ENCODE data around the gene RUNX1.

The RUNX1 gene

DNA sequence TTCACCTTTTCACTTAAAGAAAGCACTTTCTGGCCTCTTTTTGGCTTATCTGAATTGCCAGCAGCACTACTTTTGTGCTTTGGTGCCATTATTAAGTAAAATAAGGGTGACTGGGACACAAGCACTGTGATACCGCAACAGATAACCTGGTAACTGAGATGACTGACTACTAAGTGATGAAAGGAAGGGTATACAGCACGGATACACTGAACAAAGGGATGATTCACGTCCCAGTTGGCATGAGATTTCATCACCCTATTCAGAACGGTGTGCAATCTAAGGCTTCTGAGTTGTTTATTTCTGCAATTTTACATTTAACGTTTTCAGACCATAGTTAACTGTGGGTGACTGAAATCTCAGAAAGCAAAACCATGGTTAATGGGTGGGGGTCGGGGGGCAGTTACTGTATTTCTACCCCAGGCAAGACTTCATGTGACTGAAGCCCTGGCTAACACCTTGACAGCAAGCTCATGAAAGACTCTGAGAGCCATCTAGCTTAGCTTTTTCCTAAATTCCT lies 277.5 kb downstream of the RUNX1 start:
- no peak for DNase-seq

DNA sequence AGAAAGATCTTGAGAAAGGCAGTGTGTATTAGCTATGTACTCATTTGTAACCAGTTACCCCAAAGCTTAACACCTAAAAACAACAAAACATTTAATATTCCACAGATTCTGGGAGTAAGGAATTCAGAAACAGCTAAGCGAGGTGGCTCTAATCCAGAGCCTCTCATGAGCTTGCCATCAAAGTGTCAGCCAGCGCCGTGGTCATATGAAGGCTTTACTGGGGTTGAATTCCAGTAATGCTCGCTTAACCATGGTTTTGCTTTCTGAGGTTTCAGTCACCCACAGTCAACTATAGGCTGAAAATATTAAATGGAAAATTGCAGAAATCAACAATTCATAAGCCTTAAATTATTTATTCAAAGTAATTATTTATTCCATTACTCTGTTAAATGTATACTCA lies 278.5 kb downstream of the RUNX1 start:
- no peak for DNase-seq

DNA sequence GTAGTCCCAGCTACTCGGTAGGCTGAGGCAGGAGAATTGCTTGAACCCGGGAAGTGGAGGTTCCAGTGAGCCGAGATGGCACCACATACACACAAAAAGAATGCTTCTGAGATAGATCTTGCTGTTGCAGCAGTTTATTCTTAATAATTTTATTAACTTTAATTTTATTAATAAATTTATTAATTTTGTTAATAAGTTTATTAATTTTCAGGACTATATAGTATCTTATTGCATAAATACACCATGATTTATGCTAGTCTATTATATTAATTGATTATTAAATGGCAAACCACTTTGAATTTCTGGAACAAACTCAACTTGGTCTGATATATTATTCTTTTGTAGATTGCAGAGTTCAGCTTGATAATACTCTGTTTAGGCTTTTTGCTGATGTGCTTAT lies 280.8 kb downstream of the RUNX1 start:
- no peak for DNase-seq

DNA sequence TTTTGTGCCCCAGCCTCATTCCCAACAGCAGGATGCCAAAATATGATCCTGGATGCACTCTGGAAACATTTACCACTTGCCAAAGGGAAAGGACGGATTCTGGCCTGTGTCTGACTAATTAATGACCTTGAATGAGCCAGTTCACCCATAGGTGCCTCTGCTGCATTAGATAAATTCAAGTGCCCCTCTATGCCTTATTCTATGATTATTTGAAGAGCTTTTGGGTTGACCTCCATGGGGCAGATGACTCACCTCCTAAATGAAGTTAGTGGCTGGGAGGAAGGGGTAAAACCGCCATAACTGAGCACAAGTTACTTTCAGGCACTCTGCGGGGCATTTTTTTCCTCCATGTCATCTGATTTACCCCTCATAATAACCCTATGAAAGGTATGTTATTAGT lies 282.2 kb downstream of the RUNX1 start:
- no peak for DNase-seq

DNA sequence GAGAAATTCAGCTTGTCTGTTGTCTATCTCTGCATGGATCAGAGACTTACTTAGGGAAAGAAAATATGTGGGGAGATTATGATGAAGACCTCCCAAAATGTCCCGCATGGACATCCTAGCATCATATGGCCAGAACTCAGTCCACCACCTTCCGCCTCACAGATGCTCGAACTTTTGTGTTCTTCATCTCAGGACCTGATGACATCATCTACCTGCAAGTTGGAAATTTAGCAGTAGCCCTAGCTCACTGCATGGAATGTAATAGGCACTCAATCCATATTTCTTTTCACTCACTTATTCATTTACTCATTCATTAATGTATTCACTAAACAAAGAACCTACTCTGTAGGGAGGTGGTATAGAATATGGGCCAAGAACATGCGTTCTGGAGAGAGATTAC lies 283.5 kb downstream of the RUNX1 start:
- no peak for DNase-seq

DNA sequence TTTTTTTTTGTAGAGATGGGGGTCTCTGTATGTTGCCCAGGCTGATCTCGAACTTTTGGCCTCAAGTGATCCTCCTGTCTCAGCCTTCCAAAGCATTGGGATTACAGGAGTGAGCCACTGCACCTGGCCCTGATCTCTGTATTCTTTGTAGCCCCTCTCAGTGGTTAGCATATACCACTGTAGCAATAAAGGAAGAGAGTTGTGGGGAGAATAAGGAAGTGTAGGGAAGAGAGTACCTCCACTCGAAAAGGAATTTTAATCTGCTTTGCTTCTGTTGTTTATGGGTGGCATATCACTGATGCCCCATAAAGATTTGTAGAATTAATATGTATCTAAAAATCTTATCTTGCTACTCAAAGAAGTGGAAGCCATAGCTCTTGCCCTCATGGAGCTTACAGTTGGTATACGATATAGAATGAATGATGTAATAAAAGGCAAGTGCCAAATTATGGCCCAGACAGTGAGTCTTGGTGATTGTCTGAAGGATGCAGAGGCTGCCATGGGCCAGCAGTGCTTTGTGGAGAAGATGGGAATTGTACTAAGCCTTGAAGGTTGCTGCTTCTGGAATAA lies 284.3 kb downstream of the RUNX1 start:
- DNase-seq, result no peak

DNA sequence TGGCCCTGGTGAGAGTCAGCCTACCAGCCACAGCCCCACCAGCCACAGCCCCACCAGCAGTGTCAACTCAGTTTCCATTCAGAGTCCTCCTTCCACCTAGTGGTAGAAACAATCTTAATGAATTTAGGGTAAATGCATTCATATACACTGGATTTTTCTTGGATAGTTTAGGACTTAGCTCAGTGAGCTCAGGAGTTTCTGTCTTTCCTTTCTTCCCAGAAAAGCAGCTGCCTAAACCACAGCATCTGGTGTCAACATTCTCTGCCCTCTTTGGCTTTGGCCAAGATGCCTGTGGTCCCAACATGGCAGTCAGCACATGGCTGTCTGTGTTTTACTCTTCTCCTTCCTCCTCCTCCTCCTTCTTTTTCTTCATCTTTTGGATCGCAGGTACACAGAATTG lies 286.3 kb downstream of the RUNX1 start:
- DNase-seq, result no peak

DNA sequence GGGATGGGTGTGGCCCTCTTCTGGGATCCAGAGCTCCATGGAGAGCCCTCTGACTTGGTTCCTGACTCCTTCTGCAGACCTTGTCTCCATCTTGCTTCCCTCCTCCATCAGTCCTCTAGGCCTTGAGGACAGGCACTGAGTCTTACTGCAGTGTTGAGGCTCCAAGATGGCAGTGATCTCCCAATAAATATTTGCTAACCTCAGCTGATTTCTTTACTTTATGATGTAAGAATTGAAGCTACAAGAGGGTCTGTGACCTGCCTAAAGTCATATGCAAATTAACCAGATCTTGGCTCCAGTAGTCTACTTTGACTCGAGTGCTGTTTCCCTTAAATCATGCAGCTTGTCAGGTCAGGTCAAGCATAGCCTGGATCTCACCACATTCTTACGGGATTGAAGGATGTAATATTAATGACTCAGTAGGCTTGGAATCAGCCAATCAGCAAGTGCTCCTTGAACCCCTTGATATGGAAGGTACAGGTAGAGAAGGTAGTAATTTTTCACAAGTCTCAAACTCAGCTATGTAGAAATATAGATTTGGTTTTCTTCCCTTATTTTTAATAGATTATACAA lies 287.3 kb downstream of the RUNX1 start:
- DNase-seq, result no peak

DNA sequence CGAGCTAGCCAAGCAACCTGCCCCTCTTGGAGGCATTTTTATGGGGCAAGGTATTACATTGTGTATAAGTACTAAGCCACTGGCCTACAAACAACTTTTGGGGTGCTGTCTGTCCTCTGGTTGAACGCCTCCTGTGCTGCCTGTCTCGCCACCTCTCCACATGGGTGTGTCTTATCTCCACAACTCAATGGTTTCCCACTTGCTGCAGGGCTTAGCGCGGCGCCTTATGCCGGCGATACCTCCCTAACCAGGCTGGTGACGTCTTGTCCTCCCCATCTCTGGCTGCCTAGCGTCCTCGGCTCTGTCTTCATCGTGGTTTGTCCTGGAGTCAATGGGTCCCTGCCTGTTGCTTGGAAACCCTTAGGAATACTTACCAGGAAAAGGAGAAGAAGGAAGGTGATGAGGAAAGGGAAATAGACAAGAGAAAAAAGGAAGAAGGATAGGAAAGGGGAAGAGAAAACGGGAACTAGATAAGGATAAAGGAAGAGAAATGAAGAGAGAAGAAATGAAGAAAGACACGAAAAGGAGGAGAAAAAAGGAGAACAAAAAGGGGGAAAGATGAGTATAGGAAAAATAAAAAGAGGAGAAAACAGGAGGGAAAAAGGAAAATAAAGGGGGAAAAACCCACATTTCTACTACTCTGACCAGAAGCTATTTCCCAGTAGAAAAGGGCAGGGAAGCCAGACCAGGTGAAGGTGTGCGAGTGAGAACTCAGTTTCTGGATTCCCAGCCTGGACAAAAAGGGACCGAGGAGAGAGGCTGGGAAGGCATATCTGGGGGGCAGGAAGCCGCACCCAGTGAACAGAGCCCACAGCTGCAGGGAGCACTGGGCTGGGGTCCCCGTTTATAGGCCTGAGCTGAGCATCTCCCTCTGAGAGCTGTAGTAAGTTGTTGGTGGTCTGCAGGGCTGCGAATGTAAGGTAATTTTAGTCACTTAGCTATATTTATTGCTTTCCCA lies 294.1 kb downstream of the RUNX1 start:
- DNase-seq, result no peak

DNA sequence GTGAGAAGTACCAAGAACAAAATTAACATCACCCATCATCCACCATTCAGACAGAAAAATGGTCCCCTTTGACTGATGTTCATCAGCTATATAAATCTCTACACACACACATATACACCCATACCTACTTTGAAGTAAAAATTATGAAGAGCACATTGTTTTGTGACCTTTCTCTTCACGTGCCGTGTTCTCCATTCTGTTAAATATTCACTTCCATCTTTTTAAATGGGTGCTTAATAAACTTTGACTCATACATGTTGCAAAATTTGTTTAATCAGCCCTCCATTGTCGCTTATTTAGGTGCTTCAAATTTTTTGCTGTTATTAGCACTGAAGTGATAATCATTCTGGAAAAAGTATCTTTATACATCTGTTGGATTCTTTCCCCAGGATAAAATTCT lies 300.2 kb downstream of the RUNX1 start:
- DNase-seq, result no peak

DNA sequence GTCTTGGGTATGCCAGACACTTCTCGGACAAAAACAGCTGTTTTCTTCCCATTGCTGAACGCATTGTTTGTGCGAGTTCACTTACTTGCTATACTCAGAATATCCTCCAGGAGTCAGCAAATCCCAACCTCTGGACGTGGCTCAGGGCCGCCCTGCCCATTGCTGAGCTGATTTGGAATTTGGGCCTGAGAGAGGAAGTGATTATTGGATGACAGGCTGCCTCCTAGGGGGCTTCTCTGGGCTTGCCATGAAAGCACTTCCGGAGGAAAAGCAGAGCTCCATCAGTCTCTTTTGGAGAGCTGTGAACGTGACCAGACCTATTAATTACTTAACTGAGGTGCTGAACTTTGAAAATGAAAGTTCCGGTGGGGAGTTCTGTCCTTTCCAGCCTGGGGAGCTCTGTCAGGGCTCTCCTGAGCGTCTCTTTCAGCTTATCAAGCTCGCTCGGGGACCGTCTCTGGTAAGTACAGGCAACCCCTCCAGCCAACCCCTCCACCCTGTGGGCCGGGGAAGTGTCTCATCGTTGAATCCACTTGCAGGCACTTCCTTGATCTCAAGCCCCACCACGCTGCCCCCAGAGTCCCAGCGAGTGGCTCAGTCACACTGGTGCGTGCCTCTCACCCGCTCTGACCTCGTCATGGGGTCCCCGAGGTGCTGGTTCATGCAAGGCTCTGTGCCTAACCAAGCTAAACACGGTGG lies 303.4 kb downstream of the RUNX1 start:
- peak; percentile 75 for DNase-seq

DNA sequence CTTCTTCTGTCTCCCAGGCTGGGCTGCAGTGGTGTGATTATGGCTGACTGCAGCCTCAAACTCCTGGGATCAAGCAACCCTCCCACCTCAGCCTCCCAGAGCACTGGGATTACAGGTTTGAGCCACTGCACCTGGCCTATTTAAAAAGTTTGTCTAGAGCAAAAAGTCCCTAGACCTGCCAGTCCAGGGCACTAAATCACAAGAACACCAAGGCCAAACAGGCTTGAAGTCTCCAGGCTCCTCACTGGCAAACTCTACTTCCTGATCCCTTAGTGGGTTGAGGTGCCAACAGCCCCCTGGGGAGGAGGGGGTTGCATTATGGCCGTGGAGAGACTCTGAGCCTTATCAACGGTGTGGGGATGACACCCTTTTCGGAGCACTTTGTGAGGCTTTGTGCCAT lies 304.3 kb downstream of the RUNX1 start:
- no peak for DNase-seq

DNA sequence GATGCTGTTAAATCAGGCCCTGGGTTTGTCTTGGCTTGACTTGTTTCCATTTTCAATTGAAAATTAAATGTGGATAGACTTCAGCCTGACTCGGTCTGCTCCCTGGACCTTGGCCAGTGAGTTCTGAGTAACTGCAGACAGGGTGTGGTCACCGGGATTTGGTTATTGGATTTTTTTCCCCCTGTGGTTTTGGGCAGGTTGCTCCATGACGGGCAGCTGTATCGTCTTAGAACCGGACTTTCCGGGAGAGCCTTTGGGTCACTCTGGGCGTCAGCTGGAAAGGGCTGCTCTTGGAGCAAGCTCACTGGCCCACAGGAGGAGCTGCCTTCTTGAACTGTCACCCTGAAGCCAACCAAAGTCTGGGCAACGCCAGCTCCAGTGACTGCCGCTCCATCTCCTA lies 305.3 kb downstream of the RUNX1 start:
- peak; percentile 69 for DNase-seq

DNA sequence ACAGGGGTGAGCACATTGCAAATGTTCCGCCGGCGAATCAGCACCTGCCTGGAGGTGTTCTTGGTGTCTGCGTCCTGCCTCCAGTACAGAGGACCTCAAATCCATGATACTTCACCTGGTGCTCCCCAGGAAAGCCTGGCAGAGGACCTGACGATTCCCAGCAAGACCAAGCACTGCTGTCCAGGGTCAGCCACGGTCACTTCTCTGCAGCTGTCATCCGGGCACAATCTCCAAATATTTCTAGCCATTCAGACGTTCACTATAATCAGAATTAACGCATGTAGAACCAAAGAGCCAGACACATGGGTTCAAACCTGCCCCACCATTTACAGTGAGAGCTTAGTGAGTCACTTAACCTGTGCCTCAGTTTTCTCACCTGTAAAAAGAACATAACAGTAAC lies 305.8 kb downstream of the RUNX1 start:
- no peak for DNase-seq

DNA sequence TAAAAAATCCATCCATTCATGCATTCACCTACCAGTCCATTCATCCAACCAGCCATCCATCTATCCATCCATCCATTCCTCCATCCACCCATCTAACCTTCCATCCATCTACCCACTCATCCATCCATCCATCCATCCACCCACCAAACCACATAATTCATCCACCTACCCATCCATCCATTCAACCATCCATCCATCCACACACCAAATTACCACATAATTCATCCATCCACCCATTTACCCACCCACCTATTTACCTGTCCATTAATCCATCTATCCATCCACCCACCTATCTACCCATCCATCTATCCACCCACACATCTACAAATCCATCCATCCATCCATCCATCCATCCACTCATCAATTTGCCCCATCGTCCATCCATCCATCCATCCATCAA lies 308.9 kb downstream of the RUNX1 start:
- DNase-seq, result no peak
